KOPT-K1 (cell line): ENCODE measurements around the gene BHLHE41.

Source experiments
- H3K27ac ChIP-seq: fragments of 200-600 bp; sonication (generic); 2 replicates; pipeline ENCODE4 v1.5.1; 2016; ENCODE audit warnings: antibody characterized with exemption, mild to moderate bottlenecking, low read depth, low read length; ENCODE audit not compliant: poor library complexity, severe bottlenecking
- H3K36me3 ChIP-seq: fragments of 200-600 bp; sonication (generic); 2 replicates; pipeline ENCODE4 v1.5.1; 2017; ENCODE audit warnings: antibody characterized with exemption, mild to moderate bottlenecking, low read length, moderate library complexity; ENCODE audit not compliant: insufficient read depth
- H3K9me3 ChIP-seq: fragments of 200-600 bp; sonication (generic); 2 replicates; pipeline ENCODE4 v1.5.1; 2017; ENCODE audit warnings: antibody characterized with exemption, low read length, mild to moderate bottlenecking; ENCODE audit not compliant: insufficient read depth, poor library complexity, severe bottlenecking

The BHLHE41 gene

GRCh38 chr12:26088998-26089397 is 35.8 kb downstream of the BHLHE41 start:
- no peaks in the 10 kb centered on the region for H3K9me3 ChIP-seq
- H3K27ac ChIP-seq = no peak overlapping the region
- H3K36me3 ChIP-seq = no peaks in the 10 kb centered on the region

GRCh38 chr12:26086936-26087335 is 37.9 kb downstream of the BHLHE41 start:
- Histone ChIP-seq H3K27ac (no peak overlapping the region), H3K36me3 (no peaks in the 10 kb centered on the region)

GRCh38 chr12:26080911-26081310 is 43.9 kb downstream of the BHLHE41 start:
- no peak overlapping the region for H3K27ac ChIP-seq
- no peaks in the 10 kb centered on the region for H3K36me3 ChIP-seq
- peaks cover 12% of the 10 kb centered on the region for H3K9me3 ChIP-seq

More at GRCh38 chr12:26086936-26087335, 37.9 kb downstream of the BHLHE41 start:
- H3K9me3 ChIP-seq = peaks cover 4% of the 10 kb centered on the region

DNA sequence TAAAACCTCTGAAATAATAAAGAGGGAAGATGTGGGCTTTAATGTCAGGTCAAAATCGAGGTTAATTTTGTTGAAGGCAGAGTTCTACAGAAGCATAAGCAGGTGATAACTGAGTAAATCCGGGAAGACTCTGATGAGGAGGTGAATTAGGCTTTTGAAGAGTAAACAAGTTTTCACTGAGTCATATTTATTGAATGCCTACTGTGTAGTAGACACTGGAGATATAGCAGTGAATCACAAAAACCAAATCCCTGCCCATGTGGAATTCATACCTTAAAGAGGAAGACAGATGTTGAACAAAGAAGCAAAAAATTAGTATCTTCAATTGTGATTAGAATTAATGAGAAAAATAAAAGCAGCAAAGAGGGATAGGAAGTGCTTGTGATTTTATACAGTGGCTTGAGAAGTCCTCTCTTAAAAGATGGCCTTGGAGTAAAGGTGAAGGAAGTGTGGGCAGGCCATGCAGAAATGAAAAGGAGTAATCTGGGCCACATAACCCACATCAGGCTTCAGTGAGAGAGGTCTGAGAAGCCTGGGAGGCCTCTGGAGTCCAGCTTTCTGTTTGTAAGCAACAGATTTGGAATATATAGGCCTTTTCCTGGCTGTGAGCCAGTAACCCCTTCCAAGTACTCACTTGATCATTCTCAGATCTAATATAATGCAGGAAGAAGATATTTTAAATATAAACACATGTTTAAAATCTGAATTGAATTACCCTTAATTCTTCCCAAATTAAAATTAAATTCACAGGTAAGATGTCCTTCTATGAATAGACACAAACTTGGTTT is 46.7 kb downstream of the BHLHE41 start:
- Histone ChIP-seq H3K9me3 (peaks cover 12% of the 10 kb centered on the region), H3K36me3 (no peaks in the 10 kb centered on the region), H3K27ac (no peak overlapping the region)
